GM10847 (cell line): Measurements from ENCODE around the gene CTSW.

Source experiments
- POLR2A ChIP-seq: IDR thresholded peaks from 2 replicates; pipeline ENCODE4 v1.6.1; 2011; ENCODE audit not compliant: insufficient read length; ENCODE audit errors: extremely low read depth

CTSW gene

GRCh38 chr11:65879617-65880016 is at the start of gene CTSW:
Gene CTSW, plus strand, starts transcription at chr11:65879837. Its CDS starts 18 bp downstream, at chr11:65879855.
- TF ChIP-seq POLR2A, result no peak

GRCh38 chr11:65833297-65834030 is 46.2 kb upstream of the CTSW start, which contains the start of gene SNX32:
Gene SNX32, plus strand, starts transcription at chr11:65833963. Its CDS starts 103 bp downstream, at chr11:65834066.
- TF ChIP-seq POLR2A, result no peak

GRCh38 chr11:65834202-65834601 is 45.4 kb upstream of the CTSW start:
- no peak for TF ChIP-seq POLR2A

GRCh38 chr11:65842144-65842543 is 37.5 kb upstream of the CTSW start:
- no peak for TF ChIP-seq POLR2A

GRCh38 chr11:65843811-65844210 is 35.8 kb upstream of the CTSW start:
- no peak for TF ChIP-seq POLR2A

- TF ChIP-seq POLR2A, result no peak
These were observed 35.3 kb upstream of the CTSW start for GRCh38 chr11:65844231-65844872.

GRCh38 chr11:65847746-65848145 is 31.9 kb upstream of the CTSW start:
- TF ChIP-seq POLR2A, result no peak

GRCh38 chr11:65849366-65849765 is 30.3 kb upstream of the CTSW start:
- TF ChIP-seq POLR2A, result no peak

GRCh38 chr11:65849771-65850216 is 29.8 kb upstream of the CTSW start:
- TF ChIP-seq POLR2A, result no peak

GRCh38 chr11:65850217-65851082 is 29.2 kb upstream of the CTSW start:
- TF ChIP-seq POLR2A, result no peak

- no peak for TF ChIP-seq POLR2A
These were observed 28.5 kb upstream of the CTSW start for GRCh38 chr11:65851083-65851579.

GRCh38 chr11:65851811-65852507 is 27.7 kb upstream of the CTSW start:
- TF ChIP-seq POLR2A, result peak; percentile 2

- no peak for TF ChIP-seq POLR2A
These were observed 27.0 kb upstream of the CTSW start for GRCh38 chr11:65852508-65853245.
